Stomach (tissue), 9 donors: ENCODE measurements around the gene FTO. TPM values are rescaled to one million over a fixed set of nuclear protein-coding genes. Genes with fewer than 3 reads are reported as not detected.

Source experiments
- DNase-seq, 2 donors: peaks; one replicate each; pipeline versions ENCODE4 v3.0.0 to v3.0.0-alpha.2; 2013 to 2019
- H3K27ac ChIP-seq, 5 donors: fragments of 200-600 bp in 4 of 5; sonication (generic) in 4 of 5; one replicate each; pipeline ENCODE4 v1.5.1; 2013 to 2019; ENCODE audit warnings: mild to moderate bottlenecking in 1 of 5, moderate library complexity in 1 of 5
- H3K27me3 ChIP-seq, 3 donors: fragments of 200-600 bp; sonication (generic); one replicate each; pipeline ENCODE4 v1.5.1; 2017 to 2019; ENCODE audit warnings: mixed run types in 1 of 3
- H3K36me3 ChIP-seq, 4 donors: fragments of 200-600 bp; sonication (generic); 1 replicate in 3 of 4; 2 replicates in 1 of 4; pipeline ENCODE4 v1.5.1; 2016 to 2019
- H3K4me1 ChIP-seq, 4 donors: fragments of 200-600 bp; sonication (generic); one replicate each; pipeline ENCODE4 v1.5.1; 2016 to 2019
- H3K4me3 ChIP-seq, 4 donors: fragments of 200-600 bp; sonication (generic) in 3 of 4; one replicate each; pipeline ENCODE4 v1.5.1; 2016 to 2019; ENCODE audit warnings: mild to moderate bottlenecking in 1 of 4
- H3K9me3 ChIP-seq, 4 donors: fragments of 200-600 bp; sonication (generic); one replicate each; pipeline ENCODE4 v1.5.1; 2016 to 2019
- EP300 ChIP-seq: sonication (generic); formaldehyde crosslinking; IDR thresholded peaks from one replicate; pipeline ENCODE4 v1.6.1; 2017; ENCODE audit warnings: antibody characterized with exemption
- POLR2A ChIP-seq, 4 donors: fragments of 450-650 bp; IDR thresholded peaks; one replicate each; pipeline ENCODE4 v1.6.1; 2016; ENCODE audit warnings: antibody characterized with exemption in 4 of 4, control low read depth in 2 of 4, mild to moderate bottlenecking in 1 of 4, moderate library complexity in 1 of 4
- POLR2AphosphoS5 ChIP-seq, 3 donors: sonication (generic); formaldehyde crosslinking; IDR thresholded peaks; one replicate each; pipeline ENCODE4 v1.6.1; 2016; ENCODE audit warnings: antibody characterized with exemption in 3 of 3
- WGBS, 5 donors: extraction: QIAGEN DNeasy Blood & Tissue Kit in 3 of 5; methylation state at CpG; one replicate each; pipeline versions ENCODE4 v1.1.5 to v1.1.7; 2013 to 2018; 5-methylcytosine and 5-hydroxymethylcytosine counted together
- intact Hi-C: fragments of 100-400 bp; cut with DNase I; formaldehyde crosslinking; loops from one replicate; pipeline ENCODE4 v1.15.1; 2023; ENCODE audit warnings: low total_unique reads
- polyA plus RNA-seq, 3 donors: library from polyadenylated mRNA; stranded (reverse); fragments of 200-250 nt; gene quantifications; one replicate each; pipeline ENCODE4 v1.2.3, GENCODE V29; 2013
- total RNA-seq, 5 donors: library from RNA; depleted of rRNA; stranded (reverse); fragments of >200 nt; gene quantifications; one replicate each; pipeline versions ENCODE4 v1.1.0 to v1.2.3, GENCODE V29; 2014 to 2016
- TF ChIP-seq, protein P1 (sequence below), 7 experiments: fragments of 450-650 bp in 4 of 7; fragments of 200-600 bp in 3 of 7; sonication (generic) in 3 of 7; IDR thresholded peaks; one replicate each; pipeline ENCODE4 v1.5.1; 2016 to 2019; ENCODE audit warnings: antibody characterized with exemption in 7 of 7, control low read depth in 2 of 7, mild to moderate bottlenecking in 1 of 7
- donor health status: healthy with polysubstance abuse.
- donor health status: Bipolar disorder and iron deficiency.
- donor health status: healthy.

The FTO gene
- total and polyA plus RNA-seq, 8 donors = 9.3 to 88.7 (median 24.6) TPM

DNA sequence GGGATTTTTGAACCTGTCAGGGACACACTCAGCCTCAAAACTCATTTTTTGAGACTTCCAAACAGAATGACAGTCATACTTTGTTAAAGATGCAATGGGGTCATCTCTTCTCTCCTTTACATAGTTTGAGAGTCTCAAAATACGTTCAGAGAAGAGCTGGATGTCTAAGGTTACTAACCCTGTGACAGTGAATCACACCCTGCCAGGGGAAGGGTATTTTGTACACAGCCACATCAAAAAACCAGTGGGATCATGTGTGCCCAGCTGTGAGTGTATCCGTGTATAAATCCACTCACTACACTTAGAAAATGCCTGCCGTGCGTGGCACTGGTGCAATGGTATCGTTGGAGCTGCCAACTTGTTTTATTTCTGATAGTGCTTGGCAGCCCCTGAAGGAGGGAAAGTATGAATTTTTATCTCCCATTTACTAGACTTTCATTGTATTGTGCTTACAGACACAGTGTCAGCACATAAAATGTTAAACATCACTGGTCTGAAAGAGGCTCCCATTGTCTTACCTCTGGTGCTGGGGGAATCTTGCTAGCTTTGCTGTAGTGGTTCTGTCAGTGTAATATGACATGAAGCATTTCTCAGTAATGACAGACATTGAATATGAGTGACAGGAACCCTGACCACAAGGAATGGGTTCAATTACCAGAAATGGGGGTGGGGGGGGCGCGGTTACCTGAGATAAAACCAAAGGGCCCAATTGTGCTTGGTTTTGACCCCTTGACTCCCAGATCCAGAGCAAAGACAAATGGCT is 256.3 kb downstream of the FTO start:
- Histone ChIP-seq H3K9me3 (no peaks in the 10 kb centered on the region), H3K4me1 (no peaks in the 10 kb centered on the region), H3K27me3 (no peaks in the 10 kb centered on the region), H3K27ac (no peak overlapping the region), H3K4me3 (no peak overlapping the region), H3K36me3 (peaks cover 0 to 6% (median 2%) of the 10 kb centered on the region in 4 donors)
- intact Hi-C loops = no loop called here
- WGBS, 5 donors = 70 to 91% (median 83%) methylated on average over 7 of the region's 7 CpGs
- TF ChIP-seq POLR2AphosphoS5 (IDR thresholded peaks at IDR 0.05) (no peak), EP300 (no peak), POLR2A (IDR thresholded peaks at IDR 0.05) (no peak)
- TF ChIP-seq, protein P1, sequence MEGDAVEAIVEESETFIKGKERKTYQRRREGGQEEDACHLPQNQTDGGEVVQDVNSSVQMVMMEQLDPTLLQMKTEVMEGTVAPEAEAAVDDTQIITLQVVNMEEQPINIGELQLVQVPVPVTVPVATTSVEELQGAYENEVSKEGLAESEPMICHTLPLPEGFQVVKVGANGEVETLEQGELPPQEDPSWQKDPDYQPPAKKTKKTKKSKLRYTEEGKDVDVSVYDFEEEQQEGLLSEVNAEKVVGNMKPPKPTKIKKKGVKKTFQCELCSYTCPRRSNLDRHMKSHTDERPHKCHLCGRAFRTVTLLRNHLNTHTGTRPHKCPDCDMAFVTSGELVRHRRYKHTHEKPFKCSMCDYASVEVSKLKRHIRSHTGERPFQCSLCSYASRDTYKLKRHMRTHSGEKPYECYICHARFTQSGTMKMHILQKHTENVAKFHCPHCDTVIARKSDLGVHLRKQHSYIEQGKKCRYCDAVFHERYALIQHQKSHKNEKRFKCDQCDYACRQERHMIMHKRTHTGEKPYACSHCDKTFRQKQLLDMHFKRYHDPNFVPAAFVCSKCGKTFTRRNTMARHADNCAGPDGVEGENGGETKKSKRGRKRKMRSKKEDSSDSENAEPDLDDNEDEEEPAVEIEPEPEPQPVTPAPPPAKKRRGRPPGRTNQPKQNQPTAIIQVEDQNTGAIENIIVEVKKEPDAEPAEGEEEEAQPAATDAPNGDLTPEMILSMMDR (IDR thresholded peaks at IDR 0.05) = no peak
- DNase-seq = no peak

DNA sequence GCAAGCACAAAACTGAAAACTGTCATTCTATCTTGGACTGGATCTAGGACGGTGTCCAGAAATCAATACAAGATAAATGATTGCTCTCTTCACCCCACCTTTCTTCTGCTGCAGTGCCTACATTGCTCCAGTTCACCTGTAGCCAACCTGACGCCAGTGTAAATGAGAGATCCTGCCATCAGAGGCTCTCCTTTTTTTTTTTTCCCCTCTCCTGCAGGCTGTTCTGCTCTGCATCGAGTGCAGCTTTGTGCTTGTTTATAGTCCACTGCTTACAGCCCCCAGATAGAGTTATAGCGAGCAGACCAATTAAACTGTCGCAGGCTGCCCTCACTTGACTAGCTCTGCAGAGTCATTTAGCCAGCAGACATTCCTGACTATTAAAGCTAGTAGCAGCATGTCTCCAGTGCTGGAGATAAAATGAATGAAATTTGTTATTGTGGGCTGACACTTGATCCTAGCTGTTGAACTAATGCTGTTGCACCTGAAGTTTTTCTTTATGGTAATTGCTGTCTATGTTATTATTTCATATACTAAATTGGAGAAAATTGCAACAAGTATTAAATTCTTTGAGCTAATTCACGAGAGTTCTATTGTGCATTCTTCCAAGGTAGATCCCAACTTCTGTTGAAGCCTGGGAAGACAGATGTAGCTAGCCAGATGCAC is 257.1 kb downstream of the FTO start:
- TF ChIP-seq POLR2A (IDR thresholded peaks at IDR 0.05) (no peak), EP300 (no peak), POLR2AphosphoS5 (IDR thresholded peaks at IDR 0.05) (no peak)
- TF ChIP-seq, protein P1 (IDR thresholded peaks at IDR 0.05) = no peak
- 81 to 90% (median 86%) methylated on average over 6 of the region's 6 CpGs for WGBS, 5 donors
- Histone ChIP-seq H3K4me3 (no peak overlapping the region), H3K9me3 (no peaks in the 10 kb centered on the region), H3K36me3 (peaks cover 0 to 6% (median 2%) of the 10 kb centered on the region in 4 donors), H3K4me1 (no peaks in the 10 kb centered on the region), H3K27me3 (no peaks in the 10 kb centered on the region), H3K27ac (no peak overlapping the region)
- no peak for DNase-seq
- intact Hi-C loops = no loop called here

DNA sequence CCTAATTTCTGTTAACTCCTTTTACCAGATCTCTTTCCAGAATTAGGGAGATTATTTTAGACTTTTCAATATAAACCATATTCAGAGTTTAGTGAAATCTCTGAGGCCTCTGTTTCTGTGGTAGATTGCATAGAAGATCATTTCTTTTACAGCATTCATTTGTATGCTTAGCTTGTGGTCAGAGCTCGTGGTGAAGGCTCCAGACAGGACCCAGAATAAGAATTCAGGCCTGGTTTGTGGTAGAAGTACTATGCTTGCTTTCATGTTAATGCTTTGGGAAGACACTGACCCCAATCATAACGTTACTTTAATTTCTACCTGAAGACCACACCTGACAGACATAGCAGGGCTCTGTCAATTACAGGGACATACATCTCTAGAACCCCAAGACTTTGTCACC is 258.1 kb downstream of the FTO start:
- no peak overlapping the region for H3K4me3 ChIP-seq
- TF ChIP-seq, protein P1 (IDR thresholded peaks at IDR 0.05) = no peak
- TF ChIP-seq POLR2A (IDR thresholded peaks at IDR 0.05) (no peak), POLR2AphosphoS5 (IDR thresholded peaks at IDR 0.05) (no peak), EP300 (no peak)
- no peaks in the 10 kb centered on the region for H3K9me3 ChIP-seq
- H3K4me1 ChIP-seq = no peaks in the 10 kb centered on the region
- 82 to 90% (median 85%) methylated on average over 2 of the region's 2 CpGs for WGBS, 5 donors
- DNase-seq = no peak
- H3K36me3 ChIP-seq = peaks cover 0 to 2% (median under 1%) of the 10 kb centered on the region in 4 donors
- no peaks in the 10 kb centered on the region for H3K27me3 ChIP-seq
- intact Hi-C loops = no loop called here
- no peak overlapping the region for H3K27ac ChIP-seq

DNA sequence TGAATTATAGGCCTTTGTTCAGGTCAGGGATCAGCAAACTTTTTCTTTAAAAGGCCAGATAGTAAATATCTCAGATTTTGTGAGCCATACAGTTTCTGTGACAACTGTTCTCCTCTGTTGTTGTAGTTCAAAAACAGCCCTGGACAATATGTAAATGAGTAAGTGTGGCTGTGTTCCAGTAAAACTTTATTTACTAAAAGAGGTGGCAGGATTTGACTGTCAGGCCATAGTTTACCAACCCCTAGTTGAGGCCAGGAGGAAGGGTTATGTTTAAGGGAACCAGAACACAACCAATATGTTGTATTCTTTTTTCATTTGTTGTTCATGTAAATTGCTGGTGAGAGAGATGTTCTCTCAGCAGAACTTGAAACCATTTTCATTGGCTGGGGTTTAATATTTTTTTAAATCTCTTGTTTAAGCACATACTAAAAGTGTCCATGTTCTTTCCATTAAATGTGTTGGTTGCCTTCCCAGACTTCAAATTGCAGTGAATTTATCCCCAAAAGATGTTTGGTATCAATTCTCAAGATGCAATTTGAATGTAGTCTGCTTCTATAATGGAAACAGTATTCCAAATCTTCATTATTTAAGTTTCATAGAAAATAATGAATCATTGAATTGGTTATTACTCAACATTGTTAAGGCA is 260.3 kb downstream of the FTO start:
- TF ChIP-seq POLR2A (IDR thresholded peaks at IDR 0.05) (no peak), EP300 (no peak), POLR2AphosphoS5 (IDR thresholded peaks at IDR 0.05) (no peak)
- TF ChIP-seq, protein P1 (IDR thresholded peaks at IDR 0.05) = no peak
- Histone ChIP-seq H3K9me3 (no peaks in the 10 kb centered on the region), H3K4me3 (no peak overlapping the region), H3K4me1 (no peaks in the 10 kb centered on the region), H3K27me3 (no peaks in the 10 kb centered on the region), H3K36me3 (no peaks in the 10 kb centered on the region), H3K27ac (no peak overlapping the region)
- DNase-seq = no peak
- intact Hi-C loops = no loop called here
